Left lung (tissue), 10 donors: ENCODE results near the gene PMP22. TPM values are rescaled to one million over a fixed set of nuclear protein-coding genes. Genes with fewer than 3 reads are reported as not detected.

Experiments used
- ATAC-seq: fragments of 200-7000 bp; cut with Tn5 transposase; one replicate; pipeline ENCODE4 v1.9.1; 2020; ENCODE audit warnings: moderate library complexity
- DNase-seq, 4 donors: peaks; one replicate each; pipeline ENCODE4 v3.0.0-alpha.2; 2013 to 2020
- H3K27ac ChIP-seq, 2 donors: fragments of 200-600 bp; sonication (generic) in 1 of 2; one replicate each; pipeline versions ENCODE4 v1.5.0 to v1.8.0; 2020 to 2021
- H3K27me3 ChIP-seq, 2 donors: fragments of 200-600 bp; sonication (generic) in 1 of 2; one replicate each; pipeline versions ENCODE4 v1.5.0 to v1.8.0; 2020 to 2021
- H3K36me3 ChIP-seq, 2 donors: fragments of 200-600 bp; sonication (generic) in 1 of 2; one replicate each; pipeline versions ENCODE4 v1.5.0 to v1.8.0; 2020 to 2021
- H3K4me1 ChIP-seq, 2 donors: fragments of 200-600 bp; one replicate each; pipeline ENCODE4 v1.8.0; 2021
- H3K4me3 ChIP-seq, 2 donors: fragments of 200-600 bp; sonication (generic) in 1 of 2; one replicate each; pipeline versions ENCODE4 v1.5.0 to v1.8.0; 2020 to 2021; ENCODE audit warnings: mild to moderate bottlenecking in 1 of 2
- H3K9me3 ChIP-seq, 2 donors: fragments of 200-600 bp; sonication (generic) in 1 of 2; one replicate each; pipeline versions ENCODE4 v1.5.0 to v1.8.0; 2020 to 2021
- CTCF ChIP-seq, 2 donors: fragments of 200-600 bp; sonication (generic) in 1 of 2; IDR thresholded peaks; one replicate each; pipeline versions ENCODE4 v1.5.0 to v1.8.0; 2021; ENCODE audit warnings: antibody characterized with exemption in 2 of 2
- intact Hi-C, 2 donors: fragments of 100-400 bp; cut with DNase I; formaldehyde crosslinking; loops; one replicate each; pipeline versions ENCODE4 v1.11.2 to v1.14.2; 2022
- polyA plus RNA-seq, 6 donors: library from polyadenylated mRNA; unstranded; fragments of 120-200 nt; gene quantifications; one replicate each; pipeline ENCODE4 v1.2.1, GENCODE V29; 2013; ENCODE audit not compliant: insufficient read length in 6 of 6
- total RNA-seq, 2 donors: library from RNA; stranded (reverse); fragmentation: NEBNext Ultra II Directional; extraction: Animal tissue kit (Norgen Biotek cat#: 25700); gene quantifications; one replicate each; pipeline ENCODE4 v1.2.1, GENCODE V29; 2021
- donor health status: DM: no; HTN: yes; CAD: no.
- donor health status: DM: no; HTN: no; CAD: no.

The PMP22 gene
- total and polyA plus RNA-seq, 8 donors, result 109 to 165 (median 135) TPM

GRCh38 chr17:15267996-15268395 is 2.9 kb upstream of the PMP22 start:
- TF ChIP-seq CTCF (IDR thresholded peaks at IDR 0.05), result no peak
- Histone ChIP-seq H3K27me3 (peaks cover 0 to 26% of the 10 kb centered on the region in 2 donors), H3K4me3 (no peak overlapping the region), H3K27ac (no peak overlapping the region), H3K9me3 (no peaks in the 10 kb centered on the region), H3K36me3 (no peaks in the 10 kb centered on the region), H3K4me1 (peaks cover 4 to 11% of the 10 kb centered on the region in 2 donors)
- intact Hi-C loops, result no loop called here
- ATAC-seq (no peak), DNase-seq (no peak)

GRCh38 chr17:15266325-15267125 is 1.4 kb upstream of the PMP22 start:
- Histone ChIP-seq H3K27me3 (peaks cover 0 to 41% of the 10 kb centered on the region in 2 donors), H3K4me1 (peaks cover 0 to 19% of the 10 kb centered on the region in 2 donors), H3K9me3 (no peaks in the 10 kb centered on the region), H3K36me3 (no peaks in the 10 kb centered on the region), H3K4me3 (no peak overlapping the region), H3K27ac (no peak overlapping the region)
- DNase-seq (no peak), ATAC-seq (no peak)
- TF ChIP-seq CTCF (IDR thresholded peaks at IDR 0.05), result no peak
- intact Hi-C loops, result no loop called here

GRCh38 chr17:15264542-15264941 is 584 bp downstream of the PMP22 start:
- H3K27ac ChIP-seq, result peak overlapping the region; percentile 28 to 93
- H3K36me3 ChIP-seq, result no peaks in the 10 kb centered on the region
- H3K9me3 ChIP-seq, result no peaks in the 10 kb centered on the region
- intact Hi-C loops, result loop anchor here in 1 of 2 donors (5.0 kb wide), 1 partner anchor 238 kb away; no protein-coding TSS in a partner anchor
- TF ChIP-seq CTCF (IDR thresholded peaks at IDR 0.05), result no peak
- ATAC-seq (peak; percentile 34), DNase-seq (peak in 2 of 4 donors; percentile 83 to 84)
- peaks cover 0 to 61% of the 10 kb centered on the region in 2 donors for H3K27me3 ChIP-seq
- H3K4me1 ChIP-seq, result peaks cover 0 to 32% of the 10 kb centered on the region in 2 donors
- peak overlapping the region; percentile 16 to 44 for H3K4me3 ChIP-seq

- Histone ChIP-seq H3K27ac (peak overlapping the region in 1 of 2 donors; percentile 93), H3K4me3 (peak overlapping the region; percentile 44 to 47), H3K9me3 (no peaks in the 10 kb centered on the region), H3K27me3 (peaks cover 0 to 66% of the 10 kb centered on the region in 2 donors), H3K36me3 (no peaks in the 10 kb centered on the region), H3K4me1 (peaks cover 0 to 41% of the 10 kb centered on the region in 2 donors)
- intact Hi-C loops, result loop anchor here in 1 of 2 donors (5.0 kb wide), 1 partner anchor 239 kb away; no protein-coding TSS in a partner anchor
- ATAC-seq (no peak), DNase-seq (no peak)
- no peak for TF ChIP-seq CTCF (IDR thresholded peaks at IDR 0.05)
Measured at GRCh38 chr17:15263680-15264079, 1.4 kb downstream of the PMP22 start.

- H3K9me3 ChIP-seq, result no peaks in the 10 kb centered on the region
- peak; percentile 18 for ATAC-seq
- TF ChIP-seq CTCF (IDR thresholded peaks at IDR 0.05), result no peak
- H3K4me3 ChIP-seq, result peak overlapping the region; percentile 44 to 47
- peak in 3 of 4 donors; percentile 59 to 78 (median 70) for DNase-seq
- H3K4me1 ChIP-seq, result peaks cover 0 to 46% of the 10 kb centered on the region in 2 donors
- intact Hi-C loops, result loop anchor here in 1 of 2 donors (5.0 kb wide), 1 partner anchor 239 kb away; no protein-coding TSS in a partner anchor
- H3K36me3 ChIP-seq, result peaks cover 0 to 5% of the 10 kb centered on the region in 2 donors
- peaks cover 0 to 66% of the 10 kb centered on the region in 2 donors for H3K27me3 ChIP-seq
- H3K27ac ChIP-seq, result peak overlapping the region; percentile 69 to 93
Measured at GRCh38 chr17:15263206-15263579, 1.9 kb downstream of the PMP22 start.
